ENCODE results near the gene ATP5MG.

ATP5MG gene

DNA sequence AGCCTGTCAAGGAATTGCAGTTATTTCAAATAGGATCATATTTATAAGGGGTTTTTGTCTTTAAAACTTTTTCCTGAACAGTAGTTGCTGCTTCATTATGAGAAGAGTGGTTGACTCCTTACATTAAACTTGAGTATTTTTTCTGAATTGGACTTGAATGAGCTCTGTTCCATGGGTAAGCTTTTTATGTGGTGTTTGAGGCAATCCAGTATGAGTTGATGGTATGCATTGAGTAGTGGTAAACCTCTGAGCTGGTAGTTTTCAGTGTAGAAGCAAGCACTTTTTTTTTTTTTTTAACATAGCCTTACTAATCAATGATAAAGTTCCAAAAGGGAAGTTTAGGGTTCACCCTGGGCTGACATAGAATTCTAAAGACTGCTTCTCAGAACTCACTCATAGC is 38.2 kb downstream of the ATP5MG start:
- H4K8ac ChIP-seq (ENCODE audit: low read depth, low read length) = no peak overlapping the region
- no peak overlapping the region for H2BK120ac ChIP-seq (ENCODE audit: insufficient read depth, low read length, poor library complexity)
- no peak overlapping the region for H3K4me3 ChIP-seq (ENCODE audit: low read depth, low read length)
- H3K79me1 ChIP-seq (ENCODE audit: low read length) = peaks cover 7% of the 10 kb centered on the region
- no peak overlapping the region for H2BK12ac ChIP-seq (ENCODE audit: low read length)
- no peaks in the 10 kb centered on the region for H3K27me3 ChIP-seq (ENCODE audit: insufficient read depth, low read length)
- H3K4ac ChIP-seq (ENCODE audit: low read depth, low read length) = no peak overlapping the region
- no peak overlapping the region for H2AK5ac ChIP-seq (ENCODE audit: low read length)
- peaks cover 10 to 15% of the 10 kb centered on the region in 2 experiments for H3K4me1 ChIP-seq (ENCODE audit: control insufficient read depth in 1 of 2, insufficient read depth in 2 of 2, low read length in 2 of 2)
- H2AFZ ChIP-seq (ENCODE audit: insufficient read depth, low read length, poor library complexity) = no peak overlapping the region
- H3K36me3 ChIP-seq (ENCODE audit: control insufficient read depth in 1 of 2, insufficient read depth in 2 of 2, low read length in 2 of 2) = no peaks in the 10 kb centered on the region
- no peaks in the 10 kb centered on the region for H3K9me3 ChIP-seq (ENCODE audit: insufficient read depth, low read depth, low read length)
- no peak overlapping the region for H3K14ac ChIP-seq (ENCODE audit: low read length)
- H2BK5ac ChIP-seq (ENCODE audit: low read depth, low read length, poor library complexity) = no peak overlapping the region
- no peak overlapping the region for H3K18ac ChIP-seq (ENCODE audit: low read length)
- H3K9ac ChIP-seq (ENCODE audit: low read length) = no peak overlapping the region
- no peak overlapping the region for H3K4me2 ChIP-seq (ENCODE audit: low read length)
- H3K23ac ChIP-seq (ENCODE audit: low read length) = no peak overlapping the region
- no peak for DNase-seq
- no peak overlapping the region for H4K91ac ChIP-seq (ENCODE audit: low read depth, low read length)
- H3K79me2 ChIP-seq (ENCODE audit: control insufficient read depth, insufficient read depth, low read length, poor library complexity) = peaks cover 9% of the 10 kb centered on the region
- H3K27ac ChIP-seq (ENCODE audit: low read depth, low read length) = no peak overlapping the region
- H4K12ac ChIP-seq (ENCODE audit: low read depth, low read length) = no peak overlapping the region

- DNase-seq = no peak
- Histone ChIP-seq H3K18ac (ENCODE audit: low read length) (no peak overlapping the region), H3K27ac (ENCODE audit: low read depth, low read length) (no peak overlapping the region), H3K79me1 (ENCODE audit: low read length) (peaks cover 1% of the 10 kb centered on the region), H2BK5ac (ENCODE audit: low read depth, low read length, poor library complexity) (no peak overlapping the region), H3K79me2 (ENCODE audit: control insufficient read depth, insufficient read depth, low read length, poor library complexity) (peaks cover 6% of the 10 kb centered on the region), H4K8ac (ENCODE audit: low read depth, low read length) (no peak overlapping the region), H2BK120ac (ENCODE audit: insufficient read depth, low read length, poor library complexity) (no peak overlapping the region), H3K27me3 (ENCODE audit: insufficient read depth, low read length) (no peaks in the 10 kb centered on the region), H3K4me1 (ENCODE audit: control insufficient read depth in 1 of 2, insufficient read depth in 2 of 2, low read length in 2 of 2) (peaks cover 7 to 11% of the 10 kb centered on the region in 2 experiments), H3K23ac (ENCODE audit: low read length) (no peak overlapping the region), H3K4ac (ENCODE audit: low read depth, low read length) (peak overlapping the region; percentile 1), H3K4me2 (ENCODE audit: low read length) (no peak overlapping the region), H2BK12ac (ENCODE audit: low read length) (no peak overlapping the region), H3K9me3 (ENCODE audit: insufficient read depth, low read depth, low read length) (no peaks in the 10 kb centered on the region), H4K12ac (ENCODE audit: low read depth, low read length) (no peak overlapping the region), H4K91ac (ENCODE audit: low read depth, low read length) (no peak overlapping the region), H3K36me3 (ENCODE audit: control insufficient read depth in 1 of 2, insufficient read depth in 2 of 2, low read length in 2 of 2) (peaks cover 0 to 2% of the 10 kb centered on the region in 2 experiments), H2AK5ac (ENCODE audit: low read length) (no peak overlapping the region), H3K4me3 (ENCODE audit: low read depth, low read length) (no peak overlapping the region), H3K14ac (ENCODE audit: low read length) (no peak overlapping the region), H3K9ac (ENCODE audit: low read length) (no peak overlapping the region), H2AFZ (ENCODE audit: insufficient read depth, low read length, poor library complexity) (no peak overlapping the region)
- no CpG with 5 or more reads among the region's 3 CpGs for WGBS (ENCODE audit: extremely low coverage, insufficient coverage, insufficient read length)
Observed at GRCh38 chr11:118441770-118442275, 40.4 kb downstream of the ATP5MG start.

- Histone ChIP-seq H3K4me2 (ENCODE audit: low read length) (no peak overlapping the region), H3K4me3 (ENCODE audit: low read depth, low read length) (no peak overlapping the region), H2BK120ac (ENCODE audit: insufficient read depth, low read length, poor library complexity) (no peak overlapping the region), H3K9ac (ENCODE audit: low read length) (no peak overlapping the region), H3K36me3 (ENCODE audit: control insufficient read depth in 1 of 2, insufficient read depth in 2 of 2, low read length in 2 of 2) (peaks cover 0 to 2% of the 10 kb centered on the region in 2 experiments), H2BK5ac (ENCODE audit: low read depth, low read length, poor library complexity) (no peak overlapping the region), H4K8ac (ENCODE audit: low read depth, low read length) (no peak overlapping the region), H4K91ac (ENCODE audit: low read depth, low read length) (no peak overlapping the region), H3K18ac (ENCODE audit: low read length) (no peak overlapping the region), H3K27me3 (ENCODE audit: insufficient read depth, low read length) (no peaks in the 10 kb centered on the region), H3K14ac (ENCODE audit: low read length) (no peak overlapping the region), H3K4me1 (ENCODE audit: control insufficient read depth in 1 of 2, insufficient read depth in 2 of 2, low read length in 2 of 2) (peaks cover 7 to 9% of the 10 kb centered on the region in 2 experiments), H3K4ac (ENCODE audit: low read depth, low read length) (no peak overlapping the region), H3K27ac (ENCODE audit: low read depth, low read length) (no peak overlapping the region), H3K79me1 (ENCODE audit: low read length) (no peaks in the 10 kb centered on the region), H2AK5ac (ENCODE audit: low read length) (no peak overlapping the region), H3K79me2 (ENCODE audit: control insufficient read depth, insufficient read depth, low read length, poor library complexity) (peaks cover 2% of the 10 kb centered on the region), H2BK12ac (ENCODE audit: low read length) (no peak overlapping the region), H4K12ac (ENCODE audit: low read depth, low read length) (no peak overlapping the region), H3K9me3 (ENCODE audit: insufficient read depth, low read depth, low read length) (no peaks in the 10 kb centered on the region), H3K23ac (ENCODE audit: low read length) (no peak overlapping the region), H2AFZ (ENCODE audit: insufficient read depth, low read length, poor library complexity) (no peak overlapping the region)
- no CpG with 5 or more reads among the region's 3 CpGs for WGBS (ENCODE audit: extremely low coverage, insufficient coverage, insufficient read length)
- no peak for DNase-seq
Observed at GRCh38 chr11:118442301-118442700, 40.9 kb downstream of the ATP5MG start.

DNA sequence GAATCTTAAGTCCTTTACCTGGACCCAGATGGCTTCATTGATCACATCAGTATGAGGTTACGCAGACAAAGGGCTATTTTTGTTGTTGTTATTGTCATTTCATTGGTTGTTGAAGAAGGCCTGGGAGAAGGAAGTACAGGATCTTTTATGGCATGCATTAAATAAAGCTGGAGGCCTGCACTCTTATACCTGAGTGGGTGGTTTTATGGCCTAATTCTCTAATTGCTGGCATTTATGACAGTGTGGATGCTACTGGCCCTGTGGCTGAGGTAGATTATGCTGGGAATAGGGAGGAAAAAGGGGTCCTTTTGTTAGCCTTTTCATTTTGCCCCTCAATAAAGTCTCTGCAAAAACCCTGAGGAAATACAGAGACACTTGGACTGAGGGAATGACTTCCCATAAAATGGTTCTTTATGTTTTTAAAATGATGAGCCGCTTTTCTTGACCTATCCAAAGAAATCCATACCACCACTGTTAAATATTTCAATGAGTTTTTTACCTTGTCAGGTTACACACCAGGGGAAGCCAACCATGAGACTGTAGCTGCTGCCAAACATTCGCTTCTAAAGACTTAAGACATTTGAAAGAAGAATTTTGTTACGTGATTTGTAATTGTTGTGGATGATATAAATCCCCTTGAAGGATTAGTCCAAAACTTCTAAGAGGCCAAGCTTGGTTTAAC is 41.6 kb downstream of the ATP5MG start:
- Histone ChIP-seq H4K91ac (ENCODE audit: low read depth, low read length) (no peak overlapping the region), H3K4ac (ENCODE audit: low read depth, low read length) (no peak overlapping the region), H2BK120ac (ENCODE audit: insufficient read depth, low read length, poor library complexity) (no peak overlapping the region)

More for the DNA sequence above, 41.6 kb downstream of the ATP5MG start:
- WGBS (ENCODE audit: extremely low coverage, insufficient coverage, insufficient read length) = no CpG with 5 or more reads among the region's 4 CpGs
- peaks cover 5 to 6% of the 10 kb centered on the region in 2 experiments for H3K4me1 ChIP-seq (ENCODE audit: control insufficient read depth in 1 of 2, insufficient read depth in 2 of 2, low read length in 2 of 2)
- no peak overlapping the region for H3K4me2 ChIP-seq (ENCODE audit: low read length)
- H2AK5ac ChIP-seq (ENCODE audit: low read length) = no peak overlapping the region
- H3K27ac ChIP-seq (ENCODE audit: low read depth, low read length) = no peak overlapping the region
- H3K9me3 ChIP-seq (ENCODE audit: insufficient read depth, low read depth, low read length) = no peaks in the 10 kb centered on the region
- no peak overlapping the region for H3K18ac ChIP-seq (ENCODE audit: low read length)
- no peak overlapping the region for H2BK12ac ChIP-seq (ENCODE audit: low read length)
- no peak overlapping the region for H4K12ac ChIP-seq (ENCODE audit: low read depth, low read length)
- no peak overlapping the region for H3K14ac ChIP-seq (ENCODE audit: low read length)
- H4K8ac ChIP-seq (ENCODE audit: low read depth, low read length) = no peak overlapping the region
- H2BK5ac ChIP-seq (ENCODE audit: low read depth, low read length, poor library complexity) = no peak overlapping the region
- H3K79me1 ChIP-seq (ENCODE audit: low read length) = no peaks in the 10 kb centered on the region
- H3K23ac ChIP-seq (ENCODE audit: low read length) = no peak overlapping the region
- no peaks in the 10 kb centered on the region for H3K27me3 ChIP-seq (ENCODE audit: insufficient read depth, low read length)
- no peak overlapping the region for H3K9ac ChIP-seq (ENCODE audit: low read length)
- DNase-seq = no peak
- H3K79me2 ChIP-seq (ENCODE audit: control insufficient read depth, insufficient read depth, low read length, poor library complexity) = peaks cover 2% of the 10 kb centered on the region
- no peak overlapping the region for H3K4me3 ChIP-seq (ENCODE audit: low read depth, low read length)
- peaks cover 0 to 2% of the 10 kb centered on the region in 2 experiments for H3K36me3 ChIP-seq (ENCODE audit: control insufficient read depth in 1 of 2, insufficient read depth in 2 of 2, low read length in 2 of 2)
- no peak overlapping the region for H2AFZ ChIP-seq (ENCODE audit: insufficient read depth, low read length, poor library complexity)

Data from trophoblast cell (in vitro differentiated cells and primary cell).